Measurements from ENCODE around the gene IGSF21.

The IGSF21 gene

GRCh38 chr1:18190598-18190997, 83.0 kb downstream of the IGSF21 start:
- Histone ChIP-seq H3K36me3 (ENCODE audit: control insufficient read depth, insufficient read depth, low read length) (no peaks in the 10 kb centered on the region), H3K9ac (no peak overlapping the region), H3K4me3 (ENCODE audit: low read depth, low read length) (no peak overlapping the region), H3K9me3 (ENCODE audit: control insufficient read depth, low read length) (no peaks in the 10 kb centered on the region), H3K27ac (no peak overlapping the region), H2AFZ (no peak overlapping the region), H3K79me2 (no peaks in the 10 kb centered on the region), H3K4me2 (ENCODE audit: low read length) (no peak overlapping the region), H3K27me3 (ENCODE audit: control insufficient read depth, insufficient read depth, low read length) (no peaks in the 10 kb centered on the region), H3K4me1 (no peaks in the 10 kb centered on the region)
- no peak for TF ChIP-seq CTCF (IDR thresholded peaks at IDR 0.05)

DNA sequence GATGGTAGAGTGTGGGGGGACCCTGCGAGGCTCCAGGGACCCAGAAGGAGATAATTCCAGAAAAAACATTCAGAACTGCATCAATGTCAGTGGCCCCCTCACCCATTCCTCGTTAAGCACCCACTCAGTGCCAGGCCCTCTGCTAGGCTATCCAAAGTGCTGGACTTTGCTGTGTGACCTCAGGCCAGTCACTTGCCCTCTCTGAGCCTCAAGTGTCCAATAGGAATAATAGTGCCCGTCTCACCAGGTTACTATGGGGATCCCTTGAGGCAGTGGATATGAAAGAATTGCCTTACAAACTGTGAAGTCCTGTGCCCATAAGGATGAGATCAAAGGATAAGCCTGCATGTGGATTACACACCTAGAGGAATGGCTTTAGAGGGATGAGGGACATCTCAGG, 83.4 kb downstream of the IGSF21 start:
- Histone ChIP-seq H3K4me1 (no peaks in the 10 kb centered on the region), H3K9ac (no peak overlapping the region), H3K27me3 (ENCODE audit: control insufficient read depth, insufficient read depth, low read length) (no peaks in the 10 kb centered on the region), H3K27ac (no peak overlapping the region), H2AFZ (no peak overlapping the region), H3K4me3 (ENCODE audit: low read depth, low read length) (no peak overlapping the region), H3K9me3 (ENCODE audit: control insufficient read depth, low read length) (no peaks in the 10 kb centered on the region), H3K36me3 (ENCODE audit: control insufficient read depth, insufficient read depth, low read length) (no peaks in the 10 kb centered on the region), H3K4me2 (ENCODE audit: low read length) (no peak overlapping the region), H3K79me2 (no peaks in the 10 kb centered on the region)
- TF ChIP-seq CTCF (IDR thresholded peaks at IDR 0.05) = no peak

DNA sequence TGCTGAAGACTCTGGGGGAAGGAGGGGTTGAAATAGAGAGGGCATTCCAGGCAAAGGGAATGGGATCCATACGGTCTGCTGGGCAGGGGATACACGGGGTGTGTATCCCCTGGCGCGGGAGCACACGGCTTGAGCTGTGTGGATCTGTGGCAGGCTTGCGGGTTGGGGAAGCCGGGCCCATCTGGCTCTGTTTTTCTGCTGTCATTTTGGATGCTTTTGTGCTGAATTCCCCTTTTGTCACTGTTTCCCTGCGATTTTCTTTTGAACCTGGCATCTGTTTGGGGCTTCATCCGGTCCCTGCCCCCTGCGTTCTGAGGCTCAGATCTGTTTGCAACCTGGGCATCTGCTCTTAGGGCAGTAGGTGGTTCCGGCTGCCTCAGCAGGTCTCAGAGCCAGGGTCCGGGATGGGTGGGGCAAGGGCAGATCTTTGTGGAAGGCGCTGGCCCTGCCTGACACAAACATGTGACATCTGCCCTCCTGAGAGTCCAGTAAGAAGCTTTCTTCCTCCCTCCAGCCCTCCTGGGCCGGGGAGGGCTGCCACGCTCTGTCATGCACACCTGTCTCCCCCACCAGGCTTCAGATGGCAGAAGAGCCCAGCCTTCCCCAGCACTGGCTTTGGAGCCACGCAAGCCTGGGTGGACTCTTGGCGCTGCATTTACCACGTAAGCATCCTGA, 84.0 kb downstream of the IGSF21 start:
- Histone ChIP-seq H3K4me2 (ENCODE audit: low read length) (no peak overlapping the region), H3K27ac (no peak overlapping the region), H3K79me2 (no peaks in the 10 kb centered on the region), H2AFZ (no peak overlapping the region), H3K36me3 (ENCODE audit: control insufficient read depth, insufficient read depth, low read length) (no peaks in the 10 kb centered on the region), H3K9me3 (ENCODE audit: control insufficient read depth, low read length) (no peaks in the 10 kb centered on the region), H3K27me3 (ENCODE audit: control insufficient read depth, insufficient read depth, low read length) (no peaks in the 10 kb centered on the region), H3K9ac (no peak overlapping the region), H3K4me3 (ENCODE audit: low read depth, low read length) (no peak overlapping the region), H3K4me1 (no peaks in the 10 kb centered on the region)
- no peak for TF ChIP-seq CTCF (IDR thresholded peaks at IDR 0.05)

DNA sequence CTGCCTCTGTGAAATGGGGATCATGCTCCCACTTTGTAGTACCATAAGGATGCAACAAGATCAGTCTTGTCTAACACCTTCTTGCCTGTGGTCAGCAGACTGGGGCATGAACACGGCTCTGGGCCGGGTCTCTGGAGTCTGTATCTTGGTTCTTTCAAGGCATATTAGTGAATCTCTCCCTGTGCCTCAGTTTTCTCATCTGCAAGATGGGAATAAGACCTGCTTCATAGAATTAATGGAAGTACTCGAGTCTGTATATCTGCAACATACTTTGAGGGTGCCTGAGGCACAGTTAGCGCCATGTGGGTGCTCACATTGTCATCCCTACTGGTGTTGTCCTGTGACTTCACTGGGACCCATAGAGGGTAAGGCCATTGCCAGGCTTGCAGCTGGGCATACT, 84.6 kb downstream of the IGSF21 start:
- no peaks in the 10 kb centered on the region for H3K79me2 ChIP-seq
- H3K36me3 ChIP-seq (ENCODE audit: control insufficient read depth, insufficient read depth, low read length) = no peaks in the 10 kb centered on the region
- no peaks in the 10 kb centered on the region for H3K9me3 ChIP-seq (ENCODE audit: control insufficient read depth, low read length)
- no peak for TF ChIP-seq CTCF (IDR thresholded peaks at IDR 0.05)
- no peak overlapping the region for H3K9ac ChIP-seq
- no peak overlapping the region for H2AFZ ChIP-seq
- H3K4me3 ChIP-seq (ENCODE audit: low read depth, low read length) = no peak overlapping the region
- H3K27me3 ChIP-seq (ENCODE audit: control insufficient read depth, insufficient read depth, low read length) = no peaks in the 10 kb centered on the region
- no peaks in the 10 kb centered on the region for H3K4me1 ChIP-seq
- H3K27ac ChIP-seq = no peak overlapping the region
- no peak overlapping the region for H3K4me2 ChIP-seq (ENCODE audit: low read length)

DNA sequence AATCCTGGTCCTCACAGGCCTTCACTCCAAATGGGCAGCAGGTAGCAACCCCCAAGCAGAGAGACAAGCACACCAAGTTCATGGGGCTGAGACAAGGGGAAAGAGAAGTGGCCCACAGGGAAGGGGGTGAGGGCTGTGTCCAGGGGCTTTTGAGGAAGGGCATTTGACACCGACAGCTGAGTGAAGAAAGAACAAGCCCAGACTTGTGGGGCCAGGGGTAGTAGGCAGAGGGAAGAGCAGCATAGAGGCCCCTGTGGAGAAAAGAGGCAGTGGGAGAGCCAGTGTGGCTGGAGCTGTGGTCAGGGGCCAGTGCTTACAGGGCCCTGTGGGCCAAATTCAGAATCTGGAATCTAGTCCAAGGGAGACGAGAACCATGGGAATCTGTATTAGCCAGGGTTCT, 85.4 kb downstream of the IGSF21 start:
- H3K9ac ChIP-seq = no peak overlapping the region
- no peaks in the 10 kb centered on the region for H3K4me1 ChIP-seq
- no peaks in the 10 kb centered on the region for H3K9me3 ChIP-seq (ENCODE audit: control insufficient read depth, low read length)
- H3K36me3 ChIP-seq (ENCODE audit: control insufficient read depth, insufficient read depth, low read length) = no peaks in the 10 kb centered on the region
- H3K27ac ChIP-seq = no peak overlapping the region
- H3K27me3 ChIP-seq (ENCODE audit: control insufficient read depth, insufficient read depth, low read length) = no peaks in the 10 kb centered on the region
- H2AFZ ChIP-seq = no peak overlapping the region
- no peak overlapping the region for H3K4me2 ChIP-seq (ENCODE audit: low read length)
- no peak overlapping the region for H3K4me3 ChIP-seq (ENCODE audit: low read depth, low read length)
- TF ChIP-seq CTCF (IDR thresholded peaks at IDR 0.05) = no peak
- no peaks in the 10 kb centered on the region for H3K79me2 ChIP-seq
